ENCODE measurements around the gene ACVRL1. TPM values are rescaled to one million over a fixed set of nuclear protein-coding genes. Genes with fewer than 3 reads are reported as not detected.

Gene ACVRL1
- total RNA-seq, 1 experiment from 2014 or later: not detected

DNA sequence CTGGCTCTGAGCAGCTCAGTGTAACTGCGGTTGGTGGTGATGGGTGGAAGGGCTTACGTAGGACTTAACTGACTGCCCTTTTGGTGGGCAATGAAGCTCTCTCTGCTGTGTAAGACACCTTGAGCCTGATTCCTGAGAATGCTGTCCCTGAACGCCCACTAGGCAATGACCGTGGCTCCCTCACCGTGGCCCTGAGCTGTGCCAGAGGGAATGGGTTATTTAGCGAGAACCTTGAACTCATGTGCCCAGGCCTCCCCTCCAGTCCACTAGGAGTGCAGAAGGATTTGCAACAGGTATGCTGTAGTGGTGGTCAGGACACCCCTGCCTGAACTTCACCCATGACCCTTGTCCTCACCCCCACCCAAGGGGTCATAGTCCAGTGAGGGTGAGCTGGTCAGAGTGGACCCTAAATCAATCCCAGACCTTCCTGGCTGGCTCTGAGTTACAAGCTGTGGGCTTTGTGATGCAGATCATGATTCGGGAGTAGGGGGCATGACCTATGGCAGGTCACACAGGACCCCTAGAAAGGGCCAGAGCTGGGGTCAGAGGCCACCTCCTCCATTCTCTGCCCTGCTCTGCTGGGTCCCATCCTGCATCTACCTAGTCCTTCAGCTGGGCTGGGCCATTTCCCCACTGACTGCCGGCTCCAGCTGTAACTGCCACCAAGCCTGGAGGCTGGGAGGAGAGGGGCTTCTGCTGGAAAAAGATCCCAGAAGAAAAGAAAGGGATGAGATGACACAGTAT, 33.9 kb upstream of the ACVRL1 start:
- Histone ChIP-seq H2AFZ (no peak overlapping the region), H3K4me1 (replicated peaks; ENCODE audit: insufficient read depth) (no peaks in the 10 kb centered on the region), H3K9me3 (ENCODE audit: insufficient read depth, low read depth) (no peaks in the 10 kb centered on the region), H4K20me1 (ENCODE audit: insufficient read depth) (no peaks in the 10 kb centered on the region), H3K79me2 (ENCODE audit: low read depth) (no peaks in the 10 kb centered on the region), H3K9me2 (ENCODE audit: insufficient read depth) (no peaks in the 10 kb centered on the region), H3K27ac (no peak overlapping the region), H3F3A (ENCODE audit: insufficient read depth, low read depth) (no peaks in the 10 kb centered on the region), H3K27me3 (ENCODE audit: insufficient read depth, low read depth) (peaks cover 75% of the 10 kb centered on the region), H3K36me3 (ENCODE audit: low read depth) (no peaks in the 10 kb centered on the region), H3K4me3 (no peak overlapping the region), H3K4me2 (no peak overlapping the region)
- TF ChIP-seq EZH2 (IDR thresholded peaks at IDR 0.05; ENCODE audit: low read depth): no peak
- TF ChIP-seq, protein P1, sequence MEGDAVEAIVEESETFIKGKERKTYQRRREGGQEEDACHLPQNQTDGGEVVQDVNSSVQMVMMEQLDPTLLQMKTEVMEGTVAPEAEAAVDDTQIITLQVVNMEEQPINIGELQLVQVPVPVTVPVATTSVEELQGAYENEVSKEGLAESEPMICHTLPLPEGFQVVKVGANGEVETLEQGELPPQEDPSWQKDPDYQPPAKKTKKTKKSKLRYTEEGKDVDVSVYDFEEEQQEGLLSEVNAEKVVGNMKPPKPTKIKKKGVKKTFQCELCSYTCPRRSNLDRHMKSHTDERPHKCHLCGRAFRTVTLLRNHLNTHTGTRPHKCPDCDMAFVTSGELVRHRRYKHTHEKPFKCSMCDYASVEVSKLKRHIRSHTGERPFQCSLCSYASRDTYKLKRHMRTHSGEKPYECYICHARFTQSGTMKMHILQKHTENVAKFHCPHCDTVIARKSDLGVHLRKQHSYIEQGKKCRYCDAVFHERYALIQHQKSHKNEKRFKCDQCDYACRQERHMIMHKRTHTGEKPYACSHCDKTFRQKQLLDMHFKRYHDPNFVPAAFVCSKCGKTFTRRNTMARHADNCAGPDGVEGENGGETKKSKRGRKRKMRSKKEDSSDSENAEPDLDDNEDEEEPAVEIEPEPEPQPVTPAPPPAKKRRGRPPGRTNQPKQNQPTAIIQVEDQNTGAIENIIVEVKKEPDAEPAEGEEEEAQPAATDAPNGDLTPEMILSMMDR (conservative IDR thresholded peaks at IDR 0.05): no peak
- no peak for DNase-seq
- intact Hi-C loops (cut with micrococcal nuclease; ENCODE audit: unreplicated experiment): no loop called here
- POLR2A ChIA-PET (ENCODE audit: unreplicated experiment): no interaction called here
- CTCF ChIA-PET: no interaction called here
- BruUV-seq (replicated peaks): no TSS peak

DNA sequence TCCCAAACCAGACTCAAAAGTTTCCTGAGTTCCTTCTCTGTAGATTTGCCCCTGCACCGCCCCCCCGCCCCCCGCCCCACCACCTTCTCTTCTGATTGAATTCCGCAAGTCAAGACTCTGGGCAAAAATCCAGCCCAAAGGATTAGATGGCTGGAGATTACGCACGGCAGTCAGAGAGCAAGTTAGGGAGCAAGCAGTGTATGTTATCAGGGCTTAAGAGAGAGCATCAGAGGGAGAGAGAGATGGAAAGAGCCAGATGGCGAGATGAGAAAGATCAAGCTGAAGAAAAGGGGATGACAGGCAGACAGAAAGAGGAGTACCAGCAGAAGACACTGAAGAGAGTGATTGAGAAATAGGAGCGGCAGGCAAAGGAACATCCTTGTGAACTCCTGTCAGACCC, 33.3 kb upstream of the ACVRL1 start:
- Histone ChIP-seq H3K9me2 (ENCODE audit: insufficient read depth) (no peaks in the 10 kb centered on the region), H3K79me2 (ENCODE audit: low read depth) (no peaks in the 10 kb centered on the region), H3K9me3 (ENCODE audit: insufficient read depth, low read depth) (no peaks in the 10 kb centered on the region), H4K20me1 (ENCODE audit: insufficient read depth) (no peaks in the 10 kb centered on the region), H3K4me2 (no peak overlapping the region), H3K4me3 (no peak overlapping the region), H3K27me3 (ENCODE audit: insufficient read depth, low read depth) (peaks cover 69% of the 10 kb centered on the region), H3F3A (ENCODE audit: insufficient read depth, low read depth) (no peaks in the 10 kb centered on the region), H3K4me1 (replicated peaks; ENCODE audit: insufficient read depth) (no peaks in the 10 kb centered on the region), H3K27ac (no peak overlapping the region), H2AFZ (no peak overlapping the region), H3K36me3 (ENCODE audit: low read depth) (no peaks in the 10 kb centered on the region)
- CTCF ChIA-PET: no interaction called here
- TF ChIP-seq, protein P1 (conservative IDR thresholded peaks at IDR 0.05): no peak
- TF ChIP-seq EZH2 (IDR thresholded peaks at IDR 0.05; ENCODE audit: low read depth): no peak
- intact Hi-C loops (cut with micrococcal nuclease; ENCODE audit: unreplicated experiment): no loop called here
- no TSS peak for BruUV-seq (replicated peaks)
- POLR2A ChIA-PET (ENCODE audit: unreplicated experiment): no interaction called here
- DNase-seq: no peak

DNA sequence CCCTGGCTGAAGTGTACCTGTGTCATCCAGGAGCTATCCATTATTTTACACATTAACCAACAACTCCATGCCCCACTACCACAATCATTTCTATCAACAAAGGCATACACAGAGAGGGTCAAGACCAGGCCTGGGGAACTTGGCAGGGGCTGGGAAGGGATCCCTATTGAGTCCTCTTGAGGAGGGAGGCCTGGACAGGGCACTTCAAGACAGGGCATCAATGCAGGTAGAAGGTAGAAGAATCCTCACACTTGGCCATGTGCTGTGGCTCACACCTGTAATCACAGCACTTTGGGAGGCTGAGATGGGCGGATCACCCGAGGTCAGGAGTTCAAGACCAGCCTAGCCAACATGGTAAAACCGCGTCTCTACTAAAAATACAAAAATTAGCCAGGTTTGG, 32.8 kb upstream of the ACVRL1 start:
- Histone ChIP-seq H3K27ac (no peak overlapping the region), H3K36me3 (ENCODE audit: low read depth) (no peaks in the 10 kb centered on the region), H4K20me1 (ENCODE audit: insufficient read depth) (no peaks in the 10 kb centered on the region), H3K9me3 (ENCODE audit: insufficient read depth, low read depth) (no peaks in the 10 kb centered on the region), H3K27me3 (ENCODE audit: insufficient read depth, low read depth) (peaks cover 67% of the 10 kb centered on the region), H2AFZ (no peak overlapping the region), H3K4me1 (replicated peaks; ENCODE audit: insufficient read depth) (no peaks in the 10 kb centered on the region), H3K79me2 (ENCODE audit: low read depth) (no peaks in the 10 kb centered on the region), H3K4me3 (no peak overlapping the region), H3K9me2 (ENCODE audit: insufficient read depth) (no peaks in the 10 kb centered on the region), H3K4me2 (no peak overlapping the region), H3F3A (ENCODE audit: insufficient read depth, low read depth) (no peaks in the 10 kb centered on the region)
- no peak for TF ChIP-seq EZH2 (IDR thresholded peaks at IDR 0.05; ENCODE audit: low read depth)
- TF ChIP-seq, protein P1 (conservative IDR thresholded peaks at IDR 0.05): no peak
- BruUV-seq (replicated peaks): no TSS peak
- intact Hi-C loops (cut with micrococcal nuclease; ENCODE audit: unreplicated experiment): no loop called here
- ChIA-PET POLR2A (ENCODE audit: unreplicated experiment) (no interaction called here), CTCF (interaction anchor here (0.5 to 1.0 kb wide), 2 partner anchors 51 to 951 kb away, joined by 4 read pairs; no protein-coding TSS in a partner anchor)
- DNase-seq: no peak

Data from PC-9 (cell line).